Measurements from ENCODE around the gene SLFNL1. TPM values are rescaled to one million over a fixed set of nuclear protein-coding genes. Genes with fewer than 3 reads are reported as not detected.
A peak's percentile ranks its signal among the peaks of the same experiment; 100 is the strongest.

The SLFNL1 gene
- total and polyA plus RNA-seq, 9 donors, result 0.28 to 0.90 (median 0.56) TPM

GRCh38 chr1:40980453-40981121, 40.9 kb downstream of the SLFNL1 start:
- Histone ChIP-seq H3K4me3 (ENCODE audit: low read length) (peak overlapping the region; percentile 48), H3K27me3 (ENCODE audit: control insufficient read depth, insufficient read depth, low read length) (no peaks in the 10 kb centered on the region), H3K27ac (ENCODE audit: low read length) (no peak overlapping the region), H3K9me3 (replicated peaks; ENCODE audit: control insufficient read depth, low read depth, low read length) (no peaks in the 10 kb centered on the region), H3K4me1 (ENCODE audit: control insufficient read depth, insufficient read depth, low read length) (peaks cover 22% of the 10 kb centered on the region), H3K36me3 (ENCODE audit: control insufficient read depth, insufficient read depth, low read length) (peaks cover 4% of the 10 kb centered on the region)
- DNase-seq, result peak; percentile 37
- 10% methylated on average over 26 of the region's 27 CpGs for WGBS (ENCODE audit: insufficient coverage)

DNA sequence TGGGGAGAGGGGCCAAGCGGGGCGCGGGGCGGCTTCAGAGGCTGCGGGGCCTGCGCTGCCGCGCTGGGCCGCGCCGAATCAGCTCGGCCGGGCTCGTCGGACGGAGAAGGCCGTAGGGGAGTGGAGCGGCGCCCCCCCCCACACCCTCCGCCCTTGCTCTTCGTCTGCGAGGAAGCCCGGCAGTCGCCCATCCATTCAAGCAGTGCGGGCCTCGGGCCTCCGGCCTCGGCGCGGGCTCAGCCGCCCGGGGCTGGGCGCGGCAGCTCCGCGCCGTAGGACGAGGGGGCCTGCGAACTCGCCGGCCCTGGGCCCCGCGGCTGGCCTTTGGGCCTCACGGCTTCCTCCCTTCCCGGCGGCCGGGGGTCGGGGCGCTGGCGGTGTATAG, 41.5 kb downstream of the SLFNL1 start:
- H3K27me3 ChIP-seq (ENCODE audit: control insufficient read depth, insufficient read depth, low read length), result no peaks in the 10 kb centered on the region
- H3K27ac ChIP-seq (ENCODE audit: low read length), result no peak overlapping the region
- H3K4me1 ChIP-seq (ENCODE audit: control insufficient read depth, insufficient read depth, low read length), result peaks cover 17% of the 10 kb centered on the region
- WGBS (ENCODE audit: insufficient coverage), result under 1% methylated on average over 49 of the region's 50 CpGs
- H3K4me3 ChIP-seq (ENCODE audit: low read length), result peak overlapping the region; percentile 48
- DNase-seq, result no peak
- peaks cover under 1% of the 10 kb centered on the region for H3K36me3 ChIP-seq (ENCODE audit: control insufficient read depth, insufficient read depth, low read length)
- no peaks in the 10 kb centered on the region for H3K9me3 ChIP-seq (replicated peaks; ENCODE audit: control insufficient read depth, low read depth, low read length)

DNA sequence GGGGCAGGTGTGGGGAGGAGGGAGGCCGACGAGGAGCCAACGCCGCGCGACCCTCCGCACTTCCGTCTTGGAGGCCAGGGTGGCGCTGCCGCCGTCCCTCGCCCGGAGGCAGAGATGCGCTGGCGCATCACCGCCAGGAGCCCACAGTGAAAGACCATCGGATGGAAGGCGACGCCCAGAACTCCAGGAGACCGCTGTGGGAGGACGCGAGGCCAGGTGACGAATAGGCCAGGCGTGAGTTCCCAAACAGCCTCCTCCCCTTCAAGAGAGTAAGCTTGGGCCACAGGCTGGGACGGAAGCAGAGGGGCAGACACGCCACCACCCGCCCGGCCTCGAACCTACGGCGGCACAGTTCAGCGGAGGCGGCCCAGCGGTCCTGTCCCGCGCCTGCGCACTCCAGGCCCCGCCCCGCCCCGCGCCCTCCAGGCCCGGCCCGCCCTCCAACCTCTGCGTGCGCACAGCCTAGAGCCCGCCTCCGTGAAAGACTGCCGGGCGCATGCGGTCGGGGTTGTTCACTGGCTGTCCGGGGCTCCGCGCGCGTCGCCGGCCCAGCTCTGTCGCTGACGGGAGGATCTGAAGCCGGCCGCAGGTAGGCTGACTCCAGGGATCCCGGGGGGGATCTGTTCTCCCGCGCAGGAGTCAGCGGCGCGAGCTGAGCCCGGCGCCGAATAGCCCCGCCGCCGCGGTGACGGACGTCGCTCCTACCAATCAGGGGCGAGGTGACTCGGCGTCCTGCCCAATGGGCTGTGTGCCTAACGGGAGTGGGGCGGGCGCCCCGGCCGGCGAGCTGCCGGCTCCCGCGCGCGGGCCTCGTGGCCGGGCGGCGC, 42.1 kb downstream of the SLFNL1 start, which contains the start of gene CTPS1:
Gene CTPS1 (plus strand): TSS at position 456 of the 827 bp plus-strand sequence. CDS start 3,595 bp downstream, outside the sequence.
- WGBS (ENCODE audit: insufficient coverage), result under 1% methylated on average over 92 of the region's 96 CpGs

GRCh38 chr1:40978886-40979240, 42.7 kb downstream of the SLFNL1 start:
- Histone ChIP-seq H3K36me3 (ENCODE audit: control insufficient read depth, insufficient read depth, low read length) (no peaks in the 10 kb centered on the region), H3K27ac (ENCODE audit: low read length) (peak overlapping the region; percentile 95), H3K9me3 (replicated peaks; ENCODE audit: control insufficient read depth, low read depth, low read length) (no peaks in the 10 kb centered on the region), H3K4me1 (ENCODE audit: control insufficient read depth, insufficient read depth, low read length) (peaks cover 16% of the 10 kb centered on the region), H3K4me3 (ENCODE audit: low read length) (peak overlapping the region; percentile 78), H3K27me3 (ENCODE audit: control insufficient read depth, insufficient read depth, low read length) (no peaks in the 10 kb centered on the region)
- WGBS (ENCODE audit: insufficient coverage), result 25% methylated on average over 17 of the region's 17 CpGs
- DNase-seq, result no peak

More for the DNA sequence above, 42.1 kb downstream of the SLFNL1 start, which contains the start of gene CTPS1:
- peak; percentile 98 for DNase-seq
- Histone ChIP-seq H3K27me3 (ENCODE audit: control insufficient read depth, insufficient read depth, low read length) (no peaks in the 10 kb centered on the region), H3K9me3 (replicated peaks; ENCODE audit: control insufficient read depth, low read depth, low read length) (no peaks in the 10 kb centered on the region), H3K36me3 (ENCODE audit: control insufficient read depth, insufficient read depth, low read length) (no peaks in the 10 kb centered on the region), H3K4me3 (ENCODE audit: low read length) (peak within 1 kb of the TSS; percentile 78), H3K4me1 (ENCODE audit: control insufficient read depth, insufficient read depth, low read length) (peaks cover 16% of the 10 kb centered on the region), H3K27ac (ENCODE audit: low read length) (peak within 1 kb of the TSS; percentile 95)

GRCh38 chr1:40977716-40978115, 43.8 kb downstream of the SLFNL1 start:
- WGBS (ENCODE audit: insufficient coverage), result no CpG with 5 or more reads among the region's 1 CpG
- Histone ChIP-seq H3K4me3 (ENCODE audit: low read length) (no peak overlapping the region), H3K4me1 (ENCODE audit: control insufficient read depth, insufficient read depth, low read length) (peaks cover 16% of the 10 kb centered on the region), H3K9me3 (replicated peaks; ENCODE audit: control insufficient read depth, low read depth, low read length) (no peaks in the 10 kb centered on the region), H3K27me3 (ENCODE audit: control insufficient read depth, insufficient read depth, low read length) (no peaks in the 10 kb centered on the region), H3K36me3 (ENCODE audit: control insufficient read depth, insufficient read depth, low read length) (no peaks in the 10 kb centered on the region), H3K27ac (ENCODE audit: low read length) (no peak overlapping the region)
- no peak for DNase-seq

- WGBS (ENCODE audit: insufficient coverage), result 88% methylated on average over 4 of the region's 5 CpGs
- Histone ChIP-seq H3K27me3 (ENCODE audit: control insufficient read depth, insufficient read depth, low read length) (no peaks in the 10 kb centered on the region), H3K4me1 (ENCODE audit: control insufficient read depth, insufficient read depth, low read length) (peaks cover 16% of the 10 kb centered on the region), H3K4me3 (ENCODE audit: low read length) (no peak overlapping the region), H3K27ac (ENCODE audit: low read length) (no peak overlapping the region), H3K9me3 (replicated peaks; ENCODE audit: control insufficient read depth, low read depth, low read length) (no peaks in the 10 kb centered on the region), H3K36me3 (ENCODE audit: control insufficient read depth, insufficient read depth, low read length) (no peaks in the 10 kb centered on the region)
- DNase-seq, result no peak
These were observed 44.4 kb downstream of the SLFNL1 start for GRCh38 chr1:40976952-40977690.

DNA sequence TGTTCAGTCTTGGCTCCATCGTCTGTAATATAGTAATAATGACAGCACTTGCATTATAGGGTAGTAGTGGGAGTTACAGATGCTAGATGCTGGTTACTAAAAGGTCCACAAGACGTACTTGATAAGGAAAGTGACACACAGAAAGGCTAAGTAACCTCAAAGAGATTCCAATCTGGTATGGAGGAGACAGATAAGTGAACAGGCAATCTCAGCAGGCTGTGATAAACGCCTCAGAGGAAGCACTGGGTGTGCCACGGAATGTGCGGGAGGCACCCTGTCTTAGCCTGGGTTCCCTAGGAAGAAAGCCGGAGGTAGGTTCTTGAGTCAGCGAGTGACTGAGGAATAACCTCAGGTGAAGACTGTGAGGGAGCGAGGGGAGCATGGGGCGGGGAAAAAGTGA, 46.6 kb downstream of the SLFNL1 start:
- H3K4me1 ChIP-seq (ENCODE audit: control insufficient read depth, insufficient read depth, low read length), result peaks cover 6% of the 10 kb centered on the region
- H3K9me3 ChIP-seq (replicated peaks; ENCODE audit: control insufficient read depth, low read depth, low read length), result no peaks in the 10 kb centered on the region
- H3K27me3 ChIP-seq (ENCODE audit: control insufficient read depth, insufficient read depth, low read length), result no peaks in the 10 kb centered on the region
- whole genome bisulfite sequencing (ENCODE audit: insufficient coverage), result 90% methylated on average over 8 of the region's 9 CpGs
- no peak overlapping the region for H3K4me3 ChIP-seq (ENCODE audit: low read length)
- no peaks in the 10 kb centered on the region for H3K36me3 ChIP-seq (ENCODE audit: control insufficient read depth, insufficient read depth, low read length)
- H3K27ac ChIP-seq (ENCODE audit: low read length), result no peak overlapping the region
- DNase-seq, result no peak

- Histone ChIP-seq H3K9me3 (replicated peaks; ENCODE audit: control insufficient read depth, low read depth, low read length) (no peaks in the 10 kb centered on the region), H3K4me3 (ENCODE audit: low read length) (no peak overlapping the region), H3K36me3 (ENCODE audit: control insufficient read depth, insufficient read depth, low read length) (no peaks in the 10 kb centered on the region), H3K4me1 (ENCODE audit: control insufficient read depth, insufficient read depth, low read length) (peaks cover 1% of the 10 kb centered on the region), H3K27ac (ENCODE audit: low read length) (no peak overlapping the region), H3K27me3 (ENCODE audit: control insufficient read depth, insufficient read depth, low read length) (no peaks in the 10 kb centered on the region)
- 67% methylated on average over 1 of the region's 2 CpGs for WGBS (ENCODE audit: insufficient coverage)
- DNase-seq, result no peak
These were observed 47.6 kb downstream of the SLFNL1 start for GRCh38 chr1:40973912-40974311.

- Histone ChIP-seq H3K27me3 (ENCODE audit: control insufficient read depth, insufficient read depth, low read length) (peaks cover 2% of the 10 kb centered on the region), H3K27ac (ENCODE audit: low read length) (no peak overlapping the region), H3K4me1 (ENCODE audit: control insufficient read depth, insufficient read depth, low read length) (no peaks in the 10 kb centered on the region), H3K9me3 (replicated peaks; ENCODE audit: control insufficient read depth, low read depth, low read length) (no peaks in the 10 kb centered on the region), H3K4me3 (ENCODE audit: low read length) (no peak overlapping the region), H3K36me3 (ENCODE audit: control insufficient read depth, insufficient read depth, low read length) (no peaks in the 10 kb centered on the region)
- no CpG with 5 or more reads among the region's 1 CpG for WGBS (ENCODE audit: insufficient coverage)
- no peak for DNase-seq
These were observed 49.6 kb downstream of the SLFNL1 start for GRCh38 chr1:40971966-40972365.

- DNase-seq, result no peak
- Histone ChIP-seq H3K4me1 (ENCODE audit: control insufficient read depth, insufficient read depth, low read length) (no peaks in the 10 kb centered on the region), H3K36me3 (ENCODE audit: control insufficient read depth, insufficient read depth, low read length) (no peaks in the 10 kb centered on the region), H3K27me3 (ENCODE audit: control insufficient read depth, insufficient read depth, low read length) (peaks cover 2% of the 10 kb centered on the region), H3K9me3 (replicated peaks; ENCODE audit: control insufficient read depth, low read depth, low read length) (no peaks in the 10 kb centered on the region), H3K4me3 (ENCODE audit: low read length) (no peak overlapping the region), H3K27ac (ENCODE audit: low read length) (no peak overlapping the region)
- WGBS (ENCODE audit: insufficient coverage), result 88% methylated on average over 2 of the region's 6 CpGs
These were observed 52.1 kb downstream of the SLFNL1 start for GRCh38 chr1:40969445-40969844.
